ENCODE data around the gene WNK2.

Gene WNK2

DNA sequence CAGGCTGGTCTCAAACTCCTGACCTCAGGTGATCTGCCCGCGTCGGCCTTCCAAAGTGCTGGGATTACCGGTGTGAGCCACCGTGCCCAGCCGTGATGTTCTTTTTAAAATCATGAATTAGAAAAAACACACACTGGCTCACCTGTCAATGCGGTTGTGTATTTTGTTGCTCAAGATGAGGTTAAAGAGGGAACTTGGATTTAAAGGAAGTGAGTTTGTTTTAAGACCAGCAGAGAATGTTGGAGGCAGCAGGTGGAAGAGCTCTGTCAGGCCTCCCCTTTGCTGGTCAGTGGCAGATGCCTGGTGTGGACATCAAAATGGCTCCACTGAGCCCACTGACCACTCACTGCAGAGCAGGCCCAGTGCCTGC lies 38.9 kb downstream of the WNK2 start:
- no peak for DNase-seq

DNA sequence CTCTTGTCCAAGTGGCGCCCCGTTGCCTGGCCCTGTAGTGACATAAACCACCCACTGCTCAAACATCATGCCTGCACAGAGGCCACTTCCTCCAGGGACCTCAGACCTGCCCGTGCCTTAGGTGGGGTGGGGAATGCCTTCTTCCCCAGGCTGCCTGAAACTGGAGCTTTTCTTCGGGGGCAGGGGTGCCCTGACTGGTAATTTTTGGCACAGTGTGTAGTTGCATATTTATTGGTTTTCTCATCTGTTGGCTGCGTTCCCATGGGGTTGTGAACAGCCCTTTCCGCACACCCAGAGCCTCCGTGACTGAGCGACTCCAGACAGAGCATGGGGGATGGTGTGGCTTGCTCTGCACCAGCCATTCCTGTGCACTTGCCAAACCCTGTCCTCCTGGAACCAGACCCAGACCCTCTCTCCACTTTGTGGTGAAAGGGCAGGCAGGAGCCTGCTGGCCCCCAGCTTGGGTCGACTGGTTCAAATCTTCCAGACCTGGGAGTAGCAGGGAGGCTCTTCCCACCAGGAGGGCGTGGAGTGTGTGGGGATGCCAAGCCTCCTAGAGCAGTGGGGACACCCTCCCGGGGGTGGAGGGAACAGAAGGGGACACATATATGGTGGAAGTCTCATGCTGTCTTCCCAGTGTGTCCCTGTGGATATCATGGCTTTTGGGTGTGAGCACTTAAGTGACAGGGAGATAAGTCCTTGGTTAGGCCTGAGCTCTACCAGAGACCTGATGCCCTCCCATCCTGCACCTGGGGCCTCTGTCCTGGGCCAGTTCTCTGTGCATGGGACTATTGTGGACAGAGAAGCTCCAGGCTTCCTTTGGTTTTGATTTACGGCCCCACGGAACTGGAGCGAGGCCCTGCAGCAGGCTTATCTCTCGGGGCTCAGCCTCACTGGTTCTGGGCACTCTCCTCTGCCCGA lies 39.6 kb downstream of the WNK2 start:
- DNase-seq: no peak

DNA sequence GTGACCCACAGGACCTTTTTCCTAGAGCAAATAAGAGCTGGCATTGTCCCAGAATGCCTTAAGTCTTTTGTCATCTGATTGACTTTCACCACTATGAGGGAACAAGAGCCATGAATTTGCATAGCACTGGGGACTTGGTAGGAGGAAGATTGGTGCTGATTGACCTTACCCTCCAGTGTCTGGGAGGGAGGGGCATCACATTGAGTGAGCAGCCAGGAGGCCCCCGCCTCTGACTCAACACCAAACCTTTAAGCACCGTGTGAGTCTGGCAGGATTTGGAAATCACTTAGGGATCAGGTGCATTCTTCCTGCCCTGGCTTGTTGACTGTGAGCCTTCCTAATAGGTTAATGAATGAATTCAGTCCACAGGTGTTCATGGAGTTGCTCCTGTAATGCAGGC lies 40.7 kb downstream of the WNK2 start:
- DNase-seq: no peak

DNA sequence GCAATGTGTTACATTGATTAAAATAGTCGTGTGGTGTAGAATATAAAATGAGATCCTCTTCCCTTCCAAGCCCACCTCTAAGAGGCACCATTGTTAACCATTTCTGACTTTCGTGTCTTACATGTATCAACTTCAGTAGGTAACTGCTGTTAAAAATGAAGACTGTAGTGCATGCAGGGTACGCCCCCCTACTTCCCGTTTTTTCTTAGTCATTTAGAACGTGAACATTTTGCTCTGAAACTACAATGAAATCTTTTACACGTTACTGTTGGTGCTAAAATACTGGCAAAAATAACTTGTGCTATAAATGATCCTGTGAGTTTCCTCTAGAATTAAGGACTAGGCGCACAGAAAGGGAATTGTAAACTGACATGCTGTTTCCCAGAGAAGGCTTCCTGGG lies 41.5 kb downstream of the WNK2 start:
- no peak for DNase-seq

DNA sequence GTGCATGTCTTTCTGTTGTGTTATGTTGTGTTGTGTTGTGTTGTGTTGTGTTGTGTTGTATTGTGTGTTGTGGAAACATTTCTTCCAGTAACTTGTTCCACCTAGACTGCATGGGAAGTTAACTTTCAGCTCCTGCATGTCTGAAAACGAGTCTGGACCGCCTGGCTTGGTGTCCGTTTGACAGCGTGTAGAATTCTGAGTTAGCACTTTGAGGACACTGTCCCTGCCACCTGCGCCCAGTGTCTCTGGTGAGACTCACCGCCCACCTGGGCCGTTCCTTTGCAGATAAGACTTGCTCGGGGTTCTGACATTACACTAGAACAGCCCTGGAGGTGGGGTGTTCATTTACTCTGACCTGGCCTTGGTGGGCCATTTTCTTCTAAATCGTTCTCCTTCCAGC lies 42.0 kb downstream of the WNK2 start:
- DNase-seq: no peak

DNA sequence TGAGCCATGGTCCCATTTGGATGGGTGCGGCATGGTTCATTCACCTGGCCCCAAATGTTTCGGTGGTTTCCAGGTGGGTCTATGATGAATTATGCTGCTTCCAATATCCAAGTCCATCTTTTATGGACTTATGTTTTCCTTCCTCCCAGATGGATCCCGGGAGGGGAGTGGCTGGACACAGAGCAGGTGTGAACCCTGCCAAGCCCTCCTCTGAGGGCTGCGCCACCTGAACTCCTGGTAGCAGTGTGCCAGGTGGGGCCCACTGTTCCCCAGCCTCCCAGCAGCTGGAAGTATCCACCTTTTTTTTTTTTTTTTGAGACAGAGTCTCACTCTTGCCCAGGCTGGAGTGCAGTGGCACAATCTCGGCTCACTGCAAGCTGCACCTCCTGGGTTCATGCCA lies 42.9 kb downstream of the WNK2 start:
- no peak for DNase-seq

DNA sequence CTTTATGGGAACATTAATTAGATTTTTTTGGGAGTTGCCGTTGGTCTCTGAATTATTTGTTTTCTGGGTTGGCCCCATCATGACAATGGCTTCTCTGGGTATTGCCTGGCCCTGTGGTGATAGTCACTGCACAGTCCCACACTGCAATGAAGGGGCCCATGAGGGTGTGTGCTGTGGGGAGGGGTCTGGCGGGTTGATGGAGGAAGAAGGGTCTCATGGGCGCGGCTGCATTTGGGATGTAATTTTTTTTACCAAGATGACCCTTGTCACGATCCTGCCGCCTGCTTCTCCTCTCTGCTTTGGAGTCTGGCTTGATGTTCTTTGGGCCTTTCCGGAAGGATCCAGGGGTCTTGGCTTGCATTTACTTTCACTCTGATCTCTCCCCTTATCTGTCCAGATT lies 44.1 kb downstream of the WNK2 start:
- DNase-seq: no peak

DNA sequence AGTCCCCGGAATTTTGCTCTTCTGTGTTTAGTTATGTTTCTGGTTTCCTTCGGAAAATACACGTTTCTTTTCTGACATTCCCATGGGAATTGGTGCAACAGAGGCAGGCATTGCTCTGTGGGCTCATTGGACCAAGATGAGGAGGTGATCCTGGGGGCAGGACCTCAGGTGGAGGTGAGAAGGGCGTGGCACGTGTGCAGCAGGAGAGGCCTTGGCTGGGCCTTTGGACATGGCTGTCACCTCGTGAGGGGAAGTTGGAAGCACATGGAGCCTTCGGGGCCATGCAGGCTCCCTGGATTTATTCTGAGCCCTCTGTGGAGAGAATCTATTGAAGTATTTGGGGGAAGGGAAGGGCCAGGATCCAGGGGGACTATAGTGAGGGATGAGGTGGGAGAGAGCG lies 44.5 kb downstream of the WNK2 start:
- no peak for DNase-seq

DNA sequence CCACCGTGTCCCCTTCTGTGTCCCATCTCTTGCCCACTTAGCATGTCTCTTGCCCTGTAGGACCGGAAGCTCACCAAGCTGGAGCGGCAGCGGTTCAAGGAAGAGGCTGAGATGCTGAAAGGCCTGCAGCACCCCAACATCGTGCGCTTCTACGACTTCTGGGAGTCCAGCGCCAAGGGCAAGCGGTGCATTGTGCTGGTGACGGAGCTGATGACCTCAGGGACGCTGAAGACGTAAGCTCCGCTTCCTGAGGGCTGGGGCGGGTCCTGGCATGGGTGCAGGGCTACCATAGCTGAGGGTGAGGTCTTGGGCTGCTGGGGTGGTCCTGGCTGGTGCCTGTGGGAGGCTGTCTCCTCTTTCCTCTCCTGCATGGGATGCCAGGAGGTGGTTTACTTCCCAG lies 45.7 kb downstream of the WNK2 start:
- no peak for DNase-seq

DNA sequence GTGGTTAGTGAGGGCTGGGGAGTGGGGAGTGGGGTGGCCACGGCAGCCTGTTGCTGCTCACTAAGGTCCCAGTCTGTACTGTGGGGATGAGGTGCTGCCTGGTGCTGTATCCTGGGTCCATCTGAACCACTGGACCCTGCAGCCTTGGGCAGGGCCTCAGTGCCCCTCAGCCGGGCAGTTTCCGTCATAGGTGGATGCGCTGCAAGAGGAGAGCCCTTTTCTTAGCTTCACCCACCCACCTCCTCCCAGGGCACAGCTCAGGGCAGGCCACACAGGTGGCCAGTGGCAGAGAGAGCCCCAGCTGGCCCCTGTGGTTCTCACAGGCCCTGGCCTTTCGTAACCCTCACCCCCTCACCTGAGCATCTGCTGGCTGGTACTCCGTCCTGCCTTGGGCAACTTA lies 46.2 kb downstream of the WNK2 start:
- no peak for DNase-seq

DNA sequence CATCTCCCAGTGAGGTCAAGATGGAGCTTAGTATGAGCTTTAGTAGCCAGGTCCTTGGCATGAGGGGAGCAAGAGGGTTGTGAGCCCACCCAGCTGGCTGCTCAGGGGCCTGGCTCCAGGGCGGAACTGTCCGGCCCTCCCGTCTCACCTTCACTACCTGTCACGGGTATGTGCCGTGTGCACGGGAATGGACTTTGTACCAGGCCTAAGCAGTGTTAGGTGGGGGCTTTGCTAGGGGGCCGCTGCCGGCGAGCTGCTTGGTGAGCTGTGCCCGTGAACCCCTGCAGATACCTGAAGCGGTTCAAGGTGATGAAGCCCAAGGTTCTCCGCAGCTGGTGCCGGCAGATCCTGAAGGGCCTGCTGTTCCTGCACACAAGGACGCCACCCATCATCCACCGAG lies 46.7 kb downstream of the WNK2 start:
- DNase-seq: no peak

DNA sequence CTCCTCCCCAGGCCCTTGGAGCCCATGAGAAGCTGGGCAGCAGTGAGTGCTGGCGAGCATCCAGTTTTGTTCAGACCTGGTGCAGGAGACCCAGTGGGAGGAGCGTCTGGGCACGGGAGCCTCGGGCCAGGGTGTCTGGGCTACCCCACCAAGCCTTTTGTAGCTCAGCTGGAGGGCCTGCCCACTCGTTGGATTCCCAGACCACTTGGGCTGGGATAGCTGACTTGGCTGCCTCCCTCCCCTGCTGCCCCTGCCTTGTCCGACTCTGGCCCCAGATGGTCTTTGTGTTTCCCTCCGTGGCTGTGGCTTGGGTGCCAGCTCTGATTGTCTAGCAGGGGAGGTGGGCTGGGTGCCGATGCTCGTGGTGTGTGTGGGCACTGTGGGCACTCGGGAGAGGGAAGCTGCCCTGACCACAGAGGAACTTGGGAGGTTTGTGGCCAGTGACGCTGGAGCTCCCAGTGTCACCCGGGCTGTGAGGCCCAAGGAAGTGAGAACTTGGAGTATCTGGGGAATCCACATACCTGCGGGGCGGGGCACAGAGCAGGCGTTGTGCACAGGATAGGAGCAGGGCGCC lies 47.3 kb downstream of the WNK2 start:
- no peak for DNase-seq

DNA sequence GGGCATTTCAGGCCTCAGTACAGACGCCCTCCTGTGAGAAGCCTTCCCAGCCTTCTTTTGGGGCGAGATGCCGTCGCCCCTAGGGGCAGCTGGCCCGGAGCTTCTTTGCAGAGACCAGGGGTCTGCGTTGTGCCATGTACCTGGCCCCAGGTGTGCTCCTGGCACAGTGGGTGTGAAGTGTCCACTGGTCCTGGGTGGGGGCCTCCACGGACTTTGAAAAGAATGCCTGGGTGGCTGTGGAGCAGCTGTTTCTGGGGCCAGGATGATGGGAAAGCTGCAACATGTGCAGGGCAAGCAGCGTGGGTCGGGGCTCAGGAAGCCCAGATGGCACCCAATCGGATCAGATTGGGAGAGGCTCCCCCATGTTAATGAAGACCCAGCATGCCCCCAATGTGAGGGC lies 47.8 kb downstream of the WNK2 start:
- DNase-seq: no peak

DNA sequence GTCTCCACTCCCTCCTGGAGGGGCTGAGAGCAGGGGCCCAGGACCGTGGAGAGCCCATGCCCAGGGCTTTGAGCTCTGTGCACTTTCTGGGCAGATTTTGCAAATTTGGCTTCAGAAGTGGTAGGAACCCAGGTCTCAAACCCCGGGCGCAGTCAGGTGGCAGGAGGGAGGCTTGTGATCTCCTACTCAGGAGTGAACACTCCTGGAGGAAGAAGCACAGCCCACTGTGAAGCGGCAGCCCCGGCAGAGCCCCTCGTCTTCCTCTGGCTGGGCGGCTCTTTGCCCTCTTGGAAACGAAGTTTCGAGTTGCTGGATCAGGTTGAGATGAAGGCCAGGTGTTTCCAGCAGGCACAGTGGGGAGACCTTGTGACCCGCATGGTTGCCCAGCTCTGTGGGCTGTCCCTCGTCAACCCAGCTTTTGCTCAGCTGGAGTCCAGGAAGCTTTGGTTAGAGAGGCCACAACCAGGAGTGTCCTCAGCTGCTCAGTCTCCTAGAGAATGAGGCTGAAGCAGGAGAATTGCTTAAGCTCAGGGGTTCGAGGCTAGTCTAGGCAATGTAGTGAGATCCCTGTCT lies 48.5 kb downstream of the WNK2 start:
- no peak for DNase-seq

DNA sequence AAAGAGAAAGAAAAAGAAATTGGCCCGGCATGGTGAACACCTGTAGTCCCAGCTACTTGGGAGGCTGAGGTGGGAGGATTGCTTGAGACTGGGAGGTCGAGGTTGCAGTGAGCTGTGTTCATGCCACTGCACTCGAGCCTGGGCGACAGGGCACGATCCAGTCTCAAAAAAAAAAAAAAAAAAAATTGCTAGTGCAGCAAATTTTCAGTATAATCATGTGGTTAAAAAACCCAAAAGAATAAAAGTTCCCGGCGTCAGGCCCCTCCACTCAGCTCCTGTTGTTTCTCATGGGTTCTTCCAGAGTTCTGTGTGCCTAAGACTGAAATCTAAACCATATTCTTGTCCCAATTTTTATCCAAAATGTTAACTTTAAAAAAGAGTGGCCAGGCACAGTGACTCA lies 49.1 kb downstream of the WNK2 start:
- DNase-seq: no peak

DNA sequence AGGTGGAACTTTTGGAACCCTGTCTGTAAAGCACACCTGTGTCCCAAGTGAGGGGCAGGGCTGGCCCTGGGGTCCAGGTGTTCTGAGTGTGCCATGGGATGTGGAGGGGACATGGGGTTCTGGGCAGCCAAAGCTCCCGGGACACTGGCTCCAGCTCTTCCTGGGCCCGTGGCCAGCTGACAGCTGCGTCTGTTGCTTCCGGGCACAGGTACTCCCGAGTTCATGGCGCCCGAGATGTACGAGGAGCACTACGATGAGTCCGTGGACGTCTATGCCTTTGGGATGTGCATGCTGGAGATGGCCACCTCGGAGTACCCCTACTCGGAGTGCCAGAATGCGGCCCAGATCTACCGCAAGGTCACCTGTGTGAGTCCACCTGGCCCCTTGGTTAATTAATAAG lies 50.7 kb downstream of the WNK2 start:
- no peak for DNase-seq

DNA sequence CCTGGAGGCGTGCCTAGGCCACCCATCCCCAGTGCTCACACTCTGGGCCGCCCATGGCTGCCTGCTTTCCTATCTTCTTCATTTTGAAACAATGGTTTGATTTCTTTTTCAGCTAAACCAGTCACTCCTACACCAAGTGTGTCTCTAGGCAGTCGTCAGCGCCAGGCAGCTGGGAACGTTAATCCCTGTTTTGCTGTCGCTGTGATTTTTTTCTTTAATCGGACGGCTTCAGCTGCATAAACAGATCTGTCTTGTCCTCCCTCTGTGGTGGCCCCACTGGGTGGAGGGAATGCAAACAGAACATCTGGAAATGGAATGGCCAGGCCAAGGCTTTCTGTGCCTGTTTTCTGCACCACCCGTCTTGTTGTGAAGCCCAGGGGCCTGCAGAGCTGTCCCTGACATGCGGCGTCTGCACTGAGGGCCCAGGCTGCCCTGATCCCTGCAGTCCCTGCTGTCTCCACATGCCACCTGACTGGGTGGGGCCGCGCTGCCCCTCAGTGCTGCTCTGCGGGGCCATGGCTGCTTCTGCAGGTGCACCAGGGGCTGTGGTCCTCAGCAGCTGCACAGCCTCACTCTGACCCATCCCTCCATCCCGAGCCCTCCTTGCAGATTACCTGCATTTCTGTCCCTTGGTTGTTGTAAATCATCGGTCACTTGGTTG lies 51.5 kb downstream of the WNK2 start:
- DNase-seq: no peak

DNA sequence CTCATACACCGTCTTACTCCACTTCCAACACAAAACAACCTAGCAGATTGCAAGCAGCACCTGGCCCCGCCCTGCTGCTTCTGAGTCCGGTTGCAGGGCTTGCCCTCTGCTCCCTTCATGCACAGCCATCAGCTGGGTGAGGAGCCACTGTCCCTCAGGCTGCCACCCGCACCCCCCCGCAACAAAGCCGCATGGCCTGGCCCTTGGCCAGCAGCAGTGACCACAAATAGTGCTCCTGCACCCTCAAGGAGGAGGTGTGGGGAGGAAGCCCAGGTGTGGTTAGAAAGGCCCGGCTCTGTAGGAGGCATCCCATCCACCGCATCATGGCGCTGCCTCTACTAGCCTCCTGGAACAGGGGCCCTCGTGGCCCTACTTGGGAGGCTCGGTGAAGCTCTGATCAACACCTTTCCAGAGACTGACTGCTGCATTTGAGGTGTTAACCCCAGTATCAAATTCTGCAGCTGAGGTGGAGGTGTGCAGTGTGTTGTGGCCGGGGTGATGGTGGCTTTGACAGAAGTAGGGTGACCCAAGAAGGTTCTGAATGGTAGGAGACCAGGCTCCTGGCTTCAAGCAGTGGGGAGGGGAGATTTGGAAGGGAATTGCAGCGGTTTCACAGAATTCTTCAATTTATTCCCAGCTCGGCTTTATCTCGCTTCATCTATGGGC lies 52.7 kb downstream of the WNK2 start:
- no peak for DNase-seq

DNA sequence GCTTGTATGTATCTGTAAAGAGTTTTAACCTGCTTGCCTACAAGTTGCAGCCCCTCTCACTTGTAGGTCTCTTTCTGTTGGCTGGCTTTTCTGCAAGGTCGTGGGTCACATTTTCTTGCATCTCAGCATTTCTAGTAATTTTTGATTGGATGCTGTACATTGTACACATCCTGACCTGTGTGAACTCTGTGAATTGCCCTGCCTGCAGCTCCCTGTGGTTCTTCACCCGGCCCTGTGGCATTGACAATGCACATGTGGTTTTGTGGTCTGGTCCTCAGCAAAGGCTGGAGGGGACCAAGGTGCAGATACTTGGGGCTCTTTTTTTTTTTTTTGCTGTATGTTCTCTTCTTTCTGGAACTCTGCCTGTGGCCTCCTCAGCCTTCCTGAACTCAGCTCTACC lies 53.6 kb downstream of the WNK2 start:
- no peak for DNase-seq

DNA sequence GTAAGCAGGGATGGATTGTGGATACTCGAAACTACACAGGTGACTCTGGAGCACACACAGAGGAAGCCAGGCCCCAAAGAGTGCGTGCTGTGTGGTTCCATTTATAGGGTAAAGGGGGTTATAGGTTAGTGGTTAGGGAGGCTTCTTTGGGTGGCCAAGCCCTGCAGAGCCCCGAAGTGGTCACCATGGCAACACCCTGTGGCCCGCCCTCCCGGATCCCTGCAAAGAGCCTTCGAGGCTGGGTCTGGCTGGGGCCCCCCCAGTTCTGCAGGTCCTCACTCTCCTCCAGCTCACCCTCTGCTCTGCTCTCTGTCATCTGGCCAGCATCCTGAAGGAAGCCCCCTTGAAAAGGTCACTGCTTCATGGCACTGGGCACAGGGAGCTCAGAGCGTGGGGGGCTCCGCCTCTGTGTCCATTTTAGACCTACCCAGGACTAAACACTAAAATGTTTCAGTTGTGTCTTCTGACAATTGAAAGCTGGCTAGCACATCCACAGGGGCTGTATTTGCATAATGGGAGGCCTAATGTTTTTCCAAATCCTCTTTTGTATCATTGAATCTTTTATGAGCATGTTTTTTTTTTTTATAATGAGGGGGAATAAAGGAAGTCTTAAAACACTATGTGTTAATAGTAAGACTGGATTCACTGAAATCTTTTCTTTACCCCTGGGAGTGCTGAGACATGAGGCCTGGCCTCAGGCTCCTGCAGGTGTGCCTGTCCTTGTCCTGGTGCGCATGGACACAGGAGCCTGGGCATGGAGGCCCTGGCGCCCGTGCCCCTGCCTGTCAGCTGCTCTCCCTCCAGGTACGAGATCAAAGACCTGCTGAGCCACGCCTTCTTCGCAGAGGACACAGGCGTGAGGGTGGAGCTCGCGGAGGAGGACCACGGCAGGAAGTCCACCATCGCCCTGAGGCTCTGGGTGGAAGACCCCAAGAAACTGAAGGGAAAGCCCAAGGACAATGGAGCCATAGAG lies 55.3 kb downstream of the WNK2 start:
- DNase-seq: peak in 1 of 6 experiments; percentile 5

DNA sequence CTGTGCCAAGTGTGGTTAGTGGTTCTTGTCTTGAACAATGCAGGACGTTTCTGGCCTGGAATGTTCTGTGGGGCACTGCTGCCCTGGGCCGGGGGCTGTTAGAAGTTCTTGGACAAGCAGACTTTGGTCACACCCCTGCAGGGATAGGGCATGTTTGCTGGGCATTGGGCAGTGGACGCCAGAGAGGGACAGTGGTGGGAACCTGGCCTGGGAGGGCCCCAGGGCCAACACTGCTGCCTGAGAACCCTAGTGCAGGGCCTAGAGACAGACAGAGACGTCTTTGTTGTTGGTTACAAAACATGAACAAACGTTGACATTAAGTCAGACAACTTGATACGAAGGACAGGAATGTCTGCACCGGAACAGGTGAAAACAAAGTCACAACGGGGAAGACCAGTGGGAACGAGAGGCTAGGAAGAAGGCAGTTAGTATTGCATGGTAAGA lies 57.0 kb downstream of the WNK2 start:
- no peak for DNase-seq

DNA sequence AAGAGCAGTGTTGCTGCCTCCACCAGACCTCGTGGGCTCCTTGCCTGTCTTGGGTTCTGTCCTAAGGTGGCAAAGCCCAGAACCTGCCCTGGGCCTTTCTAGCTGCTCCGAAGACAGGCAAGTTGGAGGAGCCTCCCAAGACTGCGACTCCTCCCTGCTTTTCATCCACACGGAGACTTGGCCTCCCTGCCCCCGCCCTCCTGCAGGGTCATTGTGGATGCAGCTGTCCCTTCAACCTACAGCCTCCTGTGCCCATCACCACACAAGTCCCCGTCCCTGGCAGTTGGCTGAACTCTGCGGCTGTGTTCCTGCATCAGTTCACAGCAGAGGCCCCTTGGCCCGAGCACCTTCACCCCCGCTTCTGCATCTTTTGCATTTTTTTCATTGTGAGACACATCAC lies 59.2 kb downstream of the WNK2 start:
- no peak for DNase-seq
